Pancreas (tissue), 10 donors: ENCODE results near the gene MSL2. TPM values are rescaled to one million over a fixed set of nuclear protein-coding genes. Genes with fewer than 3 reads are reported as not detected.
"Not testable (repeated sequence)": the region's sequence is repeated elsewhere in the genome, so short reads cannot be mapped to it uniquely, and the experiment has no call there.

Experiments used
- ATAC-seq, 4 donors: fragments of 200-7000 bp; cut with Tn5 transposase; one replicate each; pipeline versions ENCODE4 v1.8.0 to v1.9.1; 2020; ENCODE audit warnings: mild to moderate bottlenecking in 4 of 4, moderate library complexity in 4 of 4
- DNase-seq, 6 donors: peaks; one replicate each; pipeline ENCODE4 v3.0.0-alpha.2; 2020
- FAIRE-seq: peaks from 2 replicates; lab custom pipeline; 2012; peaks lifted over from hg19 to GRCh38; lab: Jason Lieb, UNC
- H3K27ac ChIP-seq, 4 donors: fragments of 200-600 bp; sonication (generic); 1 replicate in 3 of 4; 2 replicates in 1 of 4; pipeline versions ENCODE4 v1.5.0 to v1.8.0; 2020
- H3K27me3 ChIP-seq, 4 donors: fragments of 200-600 bp; one replicate each; pipeline ENCODE4 v1.8.0; 2021
- H3K36me3 ChIP-seq, 3 donors: fragments of 200-600 bp; sonication (generic) in 1 of 3; one replicate each; pipeline versions ENCODE4 v1.5.0 to v1.8.0; 2020 to 2021
- H3K4me1 ChIP-seq, 3 donors: fragments of 200-600 bp; one replicate each; pipeline ENCODE4 v1.8.0; 2021
- H3K4me3 ChIP-seq, 4 donors: fragments of 200-600 bp; sonication (generic) in 2 of 4; one replicate each; pipeline versions ENCODE4 v1.5.0 to v1.8.0; 2020 to 2021
- H3K9me3 ChIP-seq, 4 donors: fragments of 200-600 bp; one replicate each; pipeline ENCODE4 v1.8.0; 2021
- CTCF ChIP-seq, 4 donors: fragments of 200-600 bp; sonication (generic) in 3 of 4; IDR thresholded peaks; one replicate each; pipeline versions ENCODE4 v1.5.0 to v1.8.0; 2021; ENCODE audit warnings: antibody characterized with exemption in 4 of 4
- WGBS, 2 donors: extraction: QIAGEN DNeasy Blood & Tissue Kit; methylation state at CpG; one replicate each; pipeline ENCODE4 v1.1.7; 2013; 5-methylcytosine and 5-hydroxymethylcytosine counted together
- intact Hi-C, 3 donors: fragments of 100-400 bp; cut with DNase I; formaldehyde crosslinking; loops; one replicate each; pipeline versions ENCODE4 v1.11.1 to v1.14.2; 2022
- polyA plus RNA-seq, 2 donors: library from polyadenylated mRNA; stranded (reverse); fragments of 200-250 nt; gene quantifications; one replicate each; pipeline ENCODE4 v1.2.3, GENCODE V29; 2013
- total RNA-seq, 6 donors: library from RNA; stranded (reverse); fragmentation: NEBNext Ultra II Directional in 4 of 6; extraction: Animal tissue kit (Norgen Biotek cat#: 25700) in 4 of 6; gene quantifications; one replicate each; pipeline versions ENCODE4 v1.2.1 to v1.2.4, GENCODE V29; 2021 to 2023
- donor health status: healthy with polysubstance abuse.
- donor health status: DM: no; HTN: no; CAD: no; lungs with moderate emphysema.
- donor health status: DM: no; HTN: no; CAD: no.
- donor health status: control.
- donor health status: control.
- donor health status: Bipolar disorder and iron deficiency.
- donor health status: DM: yes; HTN: yes; CAD: no.
- donor health status: DM: no; HTN: no; CAD: no.
- donor health status: DM: no; HTN: no; CAD: no.
- donor health status: DM: yes; HTN: yes; CAD: no.

MSL2 gene
- total and polyA plus RNA-seq, 8 donors = 3.5 to 19.2 (median 10.8) TPM

- no peaks in the 10 kb centered on the region for H3K9me3 ChIP-seq
- ATAC-seq = no peak
- H3K27me3 ChIP-seq = no peaks in the 10 kb centered on the region
- H3K4me1 ChIP-seq = peaks cover 0 to 4% (median 0%) of the 10 kb centered on the region in 3 donors
- no peak overlapping the region for H3K27ac ChIP-seq
- H3K36me3 ChIP-seq = no peaks in the 10 kb centered on the region
- no peak for FAIRE-seq
- no peak for TF ChIP-seq CTCF (IDR thresholded peaks at IDR 0.05)
- DNase-seq = no peak
- 90 to 93% methylated on average over 1 of the region's 1 CpG for WGBS, 2 donors
- H3K4me3 ChIP-seq = no peak overlapping the region
- intact Hi-C loops = loop anchor here in 1 of 3 donors (10.0 kb wide), 1 partner anchor 51 kb away; no protein-coding TSS in a partner anchor
These were observed 62.0 kb downstream of the MSL2 start for GRCh38 chr3:136134091-136134490.

- H3K27ac ChIP-seq, H3K27me3 ChIP-seq, H3K9me3 ChIP-seq, H3K4me3 ChIP-seq, ATAC-seq, FAIRE-seq, H3K36me3 ChIP-seq, DNase-seq, H3K4me1 ChIP-seq: not testable (repeated sequence)
- WGBS, 2 donors = 91 to 92% methylated on average over 3 of the region's 3 CpGs
- intact Hi-C loops = loop anchor here in 1 of 3 donors (10.0 kb wide), 1 partner anchor 53 kb away; no protein-coding TSS in a partner anchor
These were observed 64.5 kb downstream of the MSL2 start for GRCh38 chr3:136131647-136132046.

- no peak for ATAC-seq
- Histone ChIP-seq H3K36me3 (peaks cover 0 to 6% (median 0%) of the 10 kb centered on the region in 3 donors), H3K27ac (no peak overlapping the region), H3K27me3 (no peaks in the 10 kb centered on the region), H3K4me1 (no peaks in the 10 kb centered on the region), H3K4me3 (no peak overlapping the region), H3K9me3 (no peaks in the 10 kb centered on the region)
- 93 to 96% methylated on average over 4 of the region's 4 CpGs for WGBS, 2 donors
- FAIRE-seq = no peak
- DNase-seq = no peak
- no peak for TF ChIP-seq CTCF (IDR thresholded peaks at IDR 0.05)
- intact Hi-C loops = no loop called here
These were observed 74.1 kb downstream of the MSL2 start for GRCh38 chr3:136122006-136122405.

- Histone ChIP-seq H3K9me3 (no peaks in the 10 kb centered on the region), H3K27me3 (no peaks in the 10 kb centered on the region), H3K4me3 (no peak overlapping the region), H3K36me3 (no peaks in the 10 kb centered on the region), H3K4me1 (no peaks in the 10 kb centered on the region), H3K27ac (no peak overlapping the region)
- WGBS, 2 donors = 96 to 98% methylated on average over 8 of the region's 8 CpGs
- no peak for FAIRE-seq
- TF ChIP-seq CTCF (IDR thresholded peaks at IDR 0.05) = no peak
- ATAC-seq = no peak
- intact Hi-C loops = no loop called here
- no peak for DNase-seq
These were observed 75.5 kb downstream of the MSL2 start for GRCh38 chr3:136120373-136121348.

GRCh38 chr3:136119783-136120182 lies 76.4 kb downstream of the MSL2 start:
- FAIRE-seq, intact Hi-C loops, H3K4me1 ChIP-seq, H3K27me3 ChIP-seq, H3K4me3 ChIP-seq, H3K36me3 ChIP-seq, DNase-seq, H3K9me3 ChIP-seq, ATAC-seq, H3K27ac ChIP-seq: not testable (repeated sequence)
- 91 to 96% methylated on average over 5 of the region's 5 CpGs for WGBS, 2 donors

- H3K27me3 ChIP-seq, H3K4me3 ChIP-seq, H3K36me3 ChIP-seq, DNase-seq, FAIRE-seq, H3K4me1 ChIP-seq, ATAC-seq, intact Hi-C loops, H3K9me3 ChIP-seq, H3K27ac ChIP-seq: not testable (repeated sequence)
- WGBS, 2 donors = 97% methylated on average over 1 of the region's 1 CpG
These were observed 76.8 kb downstream of the MSL2 start for GRCh38 chr3:136119332-136119731.
